Fibroblast of mammary gland (primary cell): ENCODE results near the gene MYO6.
A peak's percentile ranks its signal among the peaks of the same experiment; 100 is the strongest.

Experiments used
- DNase-seq: peaks from one replicate; pipeline ENCODE4 v3.0.0-alpha.2; 2010; ENCODE audit warnings: low read depth
- H3K4me3 ChIP-seq: 2 replicates; pipeline ENCODE4 v1.5.1; 2011; ENCODE audit warnings: low read depth, mild to moderate bottlenecking, low read length, moderate library complexity; ENCODE audit not compliant: control insufficient read depth
- TF ChIP-seq, protein P1 (sequence below): conservative IDR thresholded peaks from 2 replicates; pipeline ENCODE4 v1.5.1; 2011; ENCODE audit warnings: low read depth, low read length, inconsistent platforms; ENCODE audit not compliant: control insufficient read depth, insufficient read depth

The MYO6 gene

DNA sequence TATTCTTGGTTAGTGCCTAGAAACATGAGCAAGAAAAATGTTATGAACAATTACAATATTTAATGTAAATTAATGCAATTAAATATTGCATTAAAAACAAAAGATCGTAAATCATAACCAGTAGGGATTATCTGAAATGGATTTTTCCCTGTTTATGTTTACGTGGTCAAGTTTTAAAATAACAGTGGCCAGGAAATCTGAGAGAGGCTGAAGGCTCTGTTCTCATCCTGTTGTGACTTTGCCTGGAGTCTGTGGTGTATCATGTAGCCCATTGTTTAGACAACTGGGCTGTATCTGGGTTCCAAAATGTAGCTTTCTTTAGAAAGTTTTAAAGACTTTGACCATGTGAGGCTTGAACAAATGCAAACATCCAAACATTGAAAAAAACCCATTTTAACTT is 2.4 kb downstream of the MYO6 start:
- DNase-seq, result peak; percentile 33
- TF ChIP-seq, protein P1, sequence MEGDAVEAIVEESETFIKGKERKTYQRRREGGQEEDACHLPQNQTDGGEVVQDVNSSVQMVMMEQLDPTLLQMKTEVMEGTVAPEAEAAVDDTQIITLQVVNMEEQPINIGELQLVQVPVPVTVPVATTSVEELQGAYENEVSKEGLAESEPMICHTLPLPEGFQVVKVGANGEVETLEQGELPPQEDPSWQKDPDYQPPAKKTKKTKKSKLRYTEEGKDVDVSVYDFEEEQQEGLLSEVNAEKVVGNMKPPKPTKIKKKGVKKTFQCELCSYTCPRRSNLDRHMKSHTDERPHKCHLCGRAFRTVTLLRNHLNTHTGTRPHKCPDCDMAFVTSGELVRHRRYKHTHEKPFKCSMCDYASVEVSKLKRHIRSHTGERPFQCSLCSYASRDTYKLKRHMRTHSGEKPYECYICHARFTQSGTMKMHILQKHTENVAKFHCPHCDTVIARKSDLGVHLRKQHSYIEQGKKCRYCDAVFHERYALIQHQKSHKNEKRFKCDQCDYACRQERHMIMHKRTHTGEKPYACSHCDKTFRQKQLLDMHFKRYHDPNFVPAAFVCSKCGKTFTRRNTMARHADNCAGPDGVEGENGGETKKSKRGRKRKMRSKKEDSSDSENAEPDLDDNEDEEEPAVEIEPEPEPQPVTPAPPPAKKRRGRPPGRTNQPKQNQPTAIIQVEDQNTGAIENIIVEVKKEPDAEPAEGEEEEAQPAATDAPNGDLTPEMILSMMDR, result no peak
- H3K4me3 ChIP-seq, result no peak overlapping the region

DNA sequence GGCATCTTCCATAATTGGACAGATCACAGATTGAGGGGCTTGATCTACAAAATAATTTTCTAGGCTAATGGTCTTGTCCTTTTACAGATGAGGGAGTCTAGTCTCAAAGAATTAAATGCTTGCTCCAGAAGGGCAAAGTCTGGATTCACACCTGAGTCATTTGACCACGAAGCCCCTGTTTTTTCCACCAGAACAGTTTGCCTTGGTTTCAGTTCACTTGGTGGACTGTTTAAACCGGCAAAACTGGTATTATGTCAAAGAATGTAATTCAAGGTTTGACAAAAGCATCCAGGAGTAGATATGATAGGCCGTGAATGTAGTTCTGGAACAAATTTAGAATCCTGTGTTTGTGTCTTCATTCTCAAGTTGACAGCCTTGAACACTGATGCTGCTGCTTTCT is 3.3 kb downstream of the MYO6 start:
- H3K4me3 ChIP-seq, result no peak overlapping the region
- no peak for DNase-seq
- TF ChIP-seq, protein P1, result no peak

DNA sequence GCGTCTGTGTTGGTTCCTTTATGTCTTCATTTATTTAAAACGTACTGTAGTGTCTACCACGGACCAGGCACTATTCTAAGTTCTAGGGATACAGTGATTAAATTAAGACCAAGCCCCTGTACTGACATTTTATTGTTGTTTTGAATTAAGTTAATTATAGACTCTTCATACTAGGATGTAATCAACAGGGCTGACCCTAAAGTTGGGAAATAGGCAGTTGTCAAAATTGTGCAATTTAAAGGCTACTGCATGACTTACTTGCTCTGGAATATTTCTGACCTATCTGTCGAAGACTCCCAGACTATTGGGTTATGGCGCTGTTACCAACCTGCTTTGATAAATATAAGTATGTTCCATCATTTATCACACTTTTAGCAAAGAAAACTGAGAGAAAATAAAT is 6.7 kb downstream of the MYO6 start:
- no peak overlapping the region for H3K4me3 ChIP-seq
- peak; percentile 34 for DNase-seq
- TF ChIP-seq, protein P1, result no peak

DNA sequence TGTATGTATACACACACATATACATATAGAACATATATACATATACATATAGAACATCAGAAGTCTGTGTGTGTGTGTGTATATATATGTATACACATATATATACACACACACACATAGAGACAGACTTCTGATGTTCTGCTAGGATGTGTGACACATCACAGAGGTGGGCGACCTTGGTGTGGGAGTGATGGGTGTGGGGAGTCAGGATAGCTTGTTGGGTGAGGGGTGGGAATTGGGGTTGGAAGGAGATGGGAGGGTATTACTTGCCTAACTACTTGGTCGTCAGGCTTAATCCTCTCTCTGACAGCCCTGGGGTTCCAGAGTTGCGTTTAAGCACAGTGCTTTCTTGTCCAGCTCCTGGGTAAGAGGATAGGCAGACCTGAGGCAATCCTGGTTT is 8.3 kb downstream of the MYO6 start:
- TF ChIP-seq, protein P1, result no peak

DNA sequence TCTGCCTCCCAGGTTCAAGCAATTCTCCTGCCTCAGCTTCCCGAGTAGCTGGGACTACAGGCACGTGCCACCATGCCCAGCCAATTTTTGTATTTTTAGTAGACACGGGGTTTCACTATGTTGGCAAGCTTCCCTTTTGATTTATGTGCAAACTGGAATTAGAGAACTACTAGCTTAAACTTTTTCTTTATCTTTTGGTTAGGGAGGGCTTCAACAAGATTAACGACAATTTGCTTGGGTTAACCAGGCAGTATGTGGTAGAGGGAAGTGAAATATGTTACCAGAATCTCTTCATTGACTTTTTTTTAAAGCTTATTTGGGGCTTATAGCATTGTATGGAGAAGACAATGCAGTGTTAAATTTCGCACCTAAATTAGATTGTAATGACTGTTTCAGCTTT is 9.0 kb downstream of the MYO6 start:
- TF ChIP-seq, protein P1, result no peak
- DNase-seq, result no peak
- no peak overlapping the region for H3K4me3 ChIP-seq

More for the DNA sequence above, 8.3 kb downstream of the MYO6 start:
- H3K4me3 ChIP-seq, result no peak overlapping the region
- DNase-seq, result no peak

DNA sequence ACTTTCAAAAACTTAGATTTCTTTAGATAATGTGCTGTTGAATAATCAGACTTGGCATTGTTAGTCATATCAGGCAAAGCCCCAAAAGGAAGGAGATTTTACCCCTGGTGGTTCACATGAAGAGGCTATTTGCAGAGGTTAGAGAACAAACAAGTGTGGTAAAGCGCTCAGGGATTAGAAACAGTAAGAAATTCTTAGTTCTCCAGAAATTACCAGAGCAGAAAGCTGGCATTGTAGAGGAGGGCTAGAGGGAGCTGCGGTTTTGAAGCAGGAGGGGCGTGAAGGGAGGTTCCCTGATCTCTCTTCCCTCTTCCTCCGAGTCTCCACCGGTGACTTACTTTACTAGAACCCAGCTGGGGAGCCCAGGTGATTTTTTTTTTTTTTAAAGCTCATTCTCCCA is 10.2 kb downstream of the MYO6 start:
- TF ChIP-seq, protein P1, result no peak
- H3K4me3 ChIP-seq, result no peak overlapping the region
- no peak for DNase-seq

DNA sequence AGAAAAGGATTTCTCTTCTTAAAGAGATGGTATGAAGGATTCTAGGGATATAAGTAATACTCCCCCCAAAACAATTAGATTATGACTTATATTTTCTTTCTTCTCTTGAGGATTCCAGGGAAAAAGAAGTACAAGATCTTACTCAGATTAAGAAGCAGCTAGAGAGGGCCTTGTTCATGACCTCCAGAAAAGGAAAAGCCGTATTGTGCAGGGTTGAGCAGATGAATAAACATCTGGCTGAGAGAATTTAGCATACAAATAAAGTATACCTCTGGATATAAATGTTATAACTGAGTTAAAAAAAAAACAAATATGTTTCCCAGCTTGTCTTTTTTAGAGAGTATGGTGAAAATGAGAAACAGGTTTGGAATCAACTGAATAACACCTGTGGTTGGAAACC is 11.3 kb downstream of the MYO6 start:
- no peak for DNase-seq
- H3K4me3 ChIP-seq, result no peak overlapping the region
- TF ChIP-seq, protein P1, result no peak
